Measurements from ENCODE around the gene STOX2.

Gene STOX2

DNA sequence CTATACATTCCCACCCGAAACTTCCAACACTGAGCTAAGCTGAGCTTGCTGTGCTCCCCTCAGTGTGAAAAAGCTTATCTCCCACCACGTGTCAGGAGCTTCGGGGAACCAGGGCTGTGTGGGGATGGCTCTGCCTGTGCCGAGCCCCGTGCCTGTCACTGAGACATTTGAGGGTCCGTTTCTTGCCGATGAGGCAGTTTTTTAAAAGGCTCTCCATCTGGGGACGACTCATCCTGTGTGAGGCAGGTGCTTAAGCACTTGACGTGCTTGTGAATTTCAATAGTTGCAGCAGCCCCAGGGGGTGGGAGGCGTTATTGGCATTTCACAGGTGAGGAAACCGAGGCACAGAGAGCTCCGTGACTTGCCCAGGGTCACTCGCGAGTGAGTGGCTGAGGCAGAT is 151.8 kb downstream of the STOX2 start:
- Histone ChIP-seq H3K4me1 (ENCODE audit: control insufficient read depth, low read length) (no peaks in the 10 kb centered on the region), H3K79me2 (ENCODE audit: control insufficient read depth, low read length) (no peaks in the 10 kb centered on the region), H3K9me3 (ENCODE audit: control insufficient read depth, insufficient read depth, low read length) (no peaks in the 10 kb centered on the region), H3K27ac (ENCODE audit: low read depth, low read length) (no peak overlapping the region), H3K36me3 (ENCODE audit: control insufficient read depth, low read length) (no peaks in the 10 kb centered on the region), H3F3A (ENCODE audit: control insufficient read depth, insufficient read depth) (no peaks in the 10 kb centered on the region), H3K9me2 (replicated peaks; ENCODE audit: control insufficient read depth, low read length) (no peaks in the 10 kb centered on the region), H4K20me1 (ENCODE audit: control insufficient read depth, insufficient read depth, low read depth, low read length) (no peaks in the 10 kb centered on the region), H3K4me3 (ENCODE audit: low read length) (no peak overlapping the region), H3K4me2 (ENCODE audit: low read length) (no peak overlapping the region), H3K27me3 (ENCODE audit: control insufficient read depth, low read length) (no peaks in the 10 kb centered on the region)
- TF ChIP-seq EZH2phosphoT487 (IDR thresholded peaks at IDR 0.05; ENCODE audit: borderline replicate concordance, low read length): no peak
- TF ChIP-seq, protein P1, sequence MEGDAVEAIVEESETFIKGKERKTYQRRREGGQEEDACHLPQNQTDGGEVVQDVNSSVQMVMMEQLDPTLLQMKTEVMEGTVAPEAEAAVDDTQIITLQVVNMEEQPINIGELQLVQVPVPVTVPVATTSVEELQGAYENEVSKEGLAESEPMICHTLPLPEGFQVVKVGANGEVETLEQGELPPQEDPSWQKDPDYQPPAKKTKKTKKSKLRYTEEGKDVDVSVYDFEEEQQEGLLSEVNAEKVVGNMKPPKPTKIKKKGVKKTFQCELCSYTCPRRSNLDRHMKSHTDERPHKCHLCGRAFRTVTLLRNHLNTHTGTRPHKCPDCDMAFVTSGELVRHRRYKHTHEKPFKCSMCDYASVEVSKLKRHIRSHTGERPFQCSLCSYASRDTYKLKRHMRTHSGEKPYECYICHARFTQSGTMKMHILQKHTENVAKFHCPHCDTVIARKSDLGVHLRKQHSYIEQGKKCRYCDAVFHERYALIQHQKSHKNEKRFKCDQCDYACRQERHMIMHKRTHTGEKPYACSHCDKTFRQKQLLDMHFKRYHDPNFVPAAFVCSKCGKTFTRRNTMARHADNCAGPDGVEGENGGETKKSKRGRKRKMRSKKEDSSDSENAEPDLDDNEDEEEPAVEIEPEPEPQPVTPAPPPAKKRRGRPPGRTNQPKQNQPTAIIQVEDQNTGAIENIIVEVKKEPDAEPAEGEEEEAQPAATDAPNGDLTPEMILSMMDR (IDR thresholded peaks at IDR 0.05; ENCODE audit: low read depth, low read length, poor library complexity, severe bottlenecking): no peak

DNA sequence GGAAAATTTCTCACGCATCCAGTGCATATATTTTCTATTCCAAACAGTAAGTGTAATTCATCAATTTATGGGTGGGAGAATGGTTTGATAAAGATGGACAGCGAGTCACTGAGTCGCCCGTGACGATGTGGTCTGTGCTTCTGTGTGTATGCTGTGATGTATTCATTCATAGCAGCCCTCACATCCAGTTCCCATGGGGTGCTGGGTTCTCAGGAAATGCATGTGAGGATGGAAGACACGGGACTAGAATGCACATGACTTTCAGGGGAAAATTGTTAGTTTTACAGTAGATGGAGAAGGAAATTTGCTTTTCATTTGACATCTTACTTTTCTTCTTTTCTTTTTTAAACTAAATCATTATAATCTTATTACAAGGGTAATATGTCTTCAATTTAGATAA is 152.9 kb downstream of the STOX2 start:
- TF ChIP-seq, protein P1 (IDR thresholded peaks at IDR 0.05; ENCODE audit: low read depth, low read length, poor library complexity, severe bottlenecking): no peak
- H3K4me1 ChIP-seq (ENCODE audit: control insufficient read depth, low read length): no peaks in the 10 kb centered on the region

DNA sequence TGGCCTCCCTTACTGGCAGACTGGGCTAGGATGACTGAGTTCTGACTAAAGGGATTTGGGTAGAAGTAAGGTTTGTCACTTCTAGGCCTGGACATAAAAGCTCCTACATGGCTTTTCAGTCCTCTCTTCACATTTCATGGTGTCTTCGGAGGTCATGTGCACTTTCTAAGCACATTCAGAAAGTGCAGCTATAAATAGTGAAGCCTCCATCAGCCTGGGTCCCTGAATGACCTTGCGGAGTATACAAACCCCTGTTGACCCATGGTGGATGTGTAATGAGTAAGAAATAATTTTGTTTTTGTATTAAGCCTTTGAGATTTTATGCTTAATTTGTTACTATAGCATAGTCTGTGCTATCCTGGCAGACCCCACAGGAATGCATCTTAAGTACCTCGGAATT is 154.0 kb downstream of the STOX2 start:
- no peaks in the 10 kb centered on the region for H3K36me3 ChIP-seq (ENCODE audit: control insufficient read depth, low read length)
- TF ChIP-seq, protein P1 (IDR thresholded peaks at IDR 0.05; ENCODE audit: low read depth, low read length, poor library complexity, severe bottlenecking): no peak
- no peak for TF ChIP-seq EZH2phosphoT487 (IDR thresholded peaks at IDR 0.05; ENCODE audit: borderline replicate concordance, low read length)
- H3K9me2 ChIP-seq (replicated peaks; ENCODE audit: control insufficient read depth, low read length): no peaks in the 10 kb centered on the region
- no peak overlapping the region for H3K4me2 ChIP-seq (ENCODE audit: low read length)
- no peaks in the 10 kb centered on the region for H3K27me3 ChIP-seq (ENCODE audit: control insufficient read depth, low read length)
- H3F3A ChIP-seq (ENCODE audit: control insufficient read depth, insufficient read depth): no peaks in the 10 kb centered on the region
- no peak overlapping the region for H3K4me3 ChIP-seq (ENCODE audit: low read length)
- H4K20me1 ChIP-seq (ENCODE audit: control insufficient read depth, insufficient read depth, low read depth, low read length): no peaks in the 10 kb centered on the region
- no peaks in the 10 kb centered on the region for H3K79me2 ChIP-seq (ENCODE audit: control insufficient read depth, low read length)
- H3K27ac ChIP-seq (ENCODE audit: low read depth, low read length): no peak overlapping the region
- no peaks in the 10 kb centered on the region for H3K4me1 ChIP-seq (ENCODE audit: control insufficient read depth, low read length)
- no peaks in the 10 kb centered on the region for H3K9me3 ChIP-seq (ENCODE audit: control insufficient read depth, insufficient read depth, low read length)

More for the DNA sequence above, 152.9 kb downstream of the STOX2 start:
- Histone ChIP-seq H3F3A (ENCODE audit: control insufficient read depth, insufficient read depth) (no peaks in the 10 kb centered on the region), H3K27ac (ENCODE audit: low read depth, low read length) (no peak overlapping the region), H3K4me2 (ENCODE audit: low read length) (no peak overlapping the region), H3K27me3 (ENCODE audit: control insufficient read depth, low read length) (no peaks in the 10 kb centered on the region), H3K9me2 (replicated peaks; ENCODE audit: control insufficient read depth, low read length) (no peaks in the 10 kb centered on the region), H3K79me2 (ENCODE audit: control insufficient read depth, low read length) (no peaks in the 10 kb centered on the region), H3K9me3 (ENCODE audit: control insufficient read depth, insufficient read depth, low read length) (no peaks in the 10 kb centered on the region), H3K4me3 (ENCODE audit: low read length) (no peak overlapping the region), H4K20me1 (ENCODE audit: control insufficient read depth, insufficient read depth, low read depth, low read length) (no peaks in the 10 kb centered on the region), H3K36me3 (ENCODE audit: control insufficient read depth, low read length) (no peaks in the 10 kb centered on the region)

DNA sequence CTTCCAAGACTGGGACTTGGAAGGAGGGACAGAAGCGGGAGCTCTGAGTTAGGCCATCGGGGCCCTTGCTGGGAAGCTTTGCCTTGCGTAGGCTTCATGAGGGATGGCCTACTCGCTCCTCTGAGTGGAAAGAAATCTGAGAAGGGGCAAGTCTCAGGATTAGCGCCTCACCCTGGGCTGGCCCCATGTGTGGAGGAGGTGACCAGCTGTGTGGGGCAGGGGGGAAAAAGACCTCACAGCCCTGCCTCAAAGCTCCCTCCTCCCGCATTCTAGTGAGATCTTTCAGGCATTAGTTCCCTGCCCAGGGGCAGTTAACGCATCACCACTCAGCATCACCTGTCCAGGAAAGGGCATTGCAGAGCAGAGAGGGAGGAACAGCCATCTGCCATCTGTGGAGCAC is 156.5 kb downstream of the STOX2 start:
- no peaks in the 10 kb centered on the region for H3K36me3 ChIP-seq (ENCODE audit: control insufficient read depth, low read length)
- no peaks in the 10 kb centered on the region for H3K9me2 ChIP-seq (replicated peaks; ENCODE audit: control insufficient read depth, low read length)
- no peak overlapping the region for H3K27ac ChIP-seq (ENCODE audit: low read depth, low read length)
- H3K9me3 ChIP-seq (ENCODE audit: control insufficient read depth, insufficient read depth, low read length): no peaks in the 10 kb centered on the region
- no peaks in the 10 kb centered on the region for H3K27me3 ChIP-seq (ENCODE audit: control insufficient read depth, low read length)
- H3K4me1 ChIP-seq (ENCODE audit: control insufficient read depth, low read length): no peaks in the 10 kb centered on the region
- no peaks in the 10 kb centered on the region for H4K20me1 ChIP-seq (ENCODE audit: control insufficient read depth, insufficient read depth, low read depth, low read length)
- no peaks in the 10 kb centered on the region for H3K79me2 ChIP-seq (ENCODE audit: control insufficient read depth, low read length)
- no peak for TF ChIP-seq EZH2phosphoT487 (IDR thresholded peaks at IDR 0.05; ENCODE audit: borderline replicate concordance, low read length)
- TF ChIP-seq, protein P1 (IDR thresholded peaks at IDR 0.05; ENCODE audit: low read depth, low read length, poor library complexity, severe bottlenecking): no peak
- H3F3A ChIP-seq (ENCODE audit: control insufficient read depth, insufficient read depth): no peaks in the 10 kb centered on the region
- H3K4me3 ChIP-seq (ENCODE audit: low read length): no peak overlapping the region
- no peak overlapping the region for H3K4me2 ChIP-seq (ENCODE audit: low read length)

Data from DOHH2 (cell line).